GM10266 (cell line): Measurements from ENCODE around the gene RAPGEF4.

ENCODE experiments used
- DNase-seq: peaks from one replicate; pipeline ENCODE4 v3.0.0; 2012; ENCODE audit errors: extremely low spot score
- TF ChIP-seq, protein P1 (sequence below): IDR thresholded peaks from 2 replicates; pipeline ENCODE4 v1.5.1; 2012; ENCODE audit warnings: mild to moderate bottlenecking, low read depth; ENCODE audit not compliant: control insufficient read depth, insufficient read depth; ENCODE audit errors: missing control alignments

RAPGEF4 gene

GRCh38 chr2:173021939-173022371 lies 286.3 kb downstream of the RAPGEF4 start:
- DNase-seq = no peak
- TF ChIP-seq, protein P1, sequence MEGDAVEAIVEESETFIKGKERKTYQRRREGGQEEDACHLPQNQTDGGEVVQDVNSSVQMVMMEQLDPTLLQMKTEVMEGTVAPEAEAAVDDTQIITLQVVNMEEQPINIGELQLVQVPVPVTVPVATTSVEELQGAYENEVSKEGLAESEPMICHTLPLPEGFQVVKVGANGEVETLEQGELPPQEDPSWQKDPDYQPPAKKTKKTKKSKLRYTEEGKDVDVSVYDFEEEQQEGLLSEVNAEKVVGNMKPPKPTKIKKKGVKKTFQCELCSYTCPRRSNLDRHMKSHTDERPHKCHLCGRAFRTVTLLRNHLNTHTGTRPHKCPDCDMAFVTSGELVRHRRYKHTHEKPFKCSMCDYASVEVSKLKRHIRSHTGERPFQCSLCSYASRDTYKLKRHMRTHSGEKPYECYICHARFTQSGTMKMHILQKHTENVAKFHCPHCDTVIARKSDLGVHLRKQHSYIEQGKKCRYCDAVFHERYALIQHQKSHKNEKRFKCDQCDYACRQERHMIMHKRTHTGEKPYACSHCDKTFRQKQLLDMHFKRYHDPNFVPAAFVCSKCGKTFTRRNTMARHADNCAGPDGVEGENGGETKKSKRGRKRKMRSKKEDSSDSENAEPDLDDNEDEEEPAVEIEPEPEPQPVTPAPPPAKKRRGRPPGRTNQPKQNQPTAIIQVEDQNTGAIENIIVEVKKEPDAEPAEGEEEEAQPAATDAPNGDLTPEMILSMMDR = no peak

GRCh38 chr2:173023718-173024117 lies 288.1 kb downstream of the RAPGEF4 start:
- DNase-seq = no peak
- TF ChIP-seq, protein P1 = no peak

GRCh38 chr2:173026479-173026878 lies 290.8 kb downstream of the RAPGEF4 start:
- no peak for DNase-seq
- TF ChIP-seq, protein P1 = no peak

DNA sequence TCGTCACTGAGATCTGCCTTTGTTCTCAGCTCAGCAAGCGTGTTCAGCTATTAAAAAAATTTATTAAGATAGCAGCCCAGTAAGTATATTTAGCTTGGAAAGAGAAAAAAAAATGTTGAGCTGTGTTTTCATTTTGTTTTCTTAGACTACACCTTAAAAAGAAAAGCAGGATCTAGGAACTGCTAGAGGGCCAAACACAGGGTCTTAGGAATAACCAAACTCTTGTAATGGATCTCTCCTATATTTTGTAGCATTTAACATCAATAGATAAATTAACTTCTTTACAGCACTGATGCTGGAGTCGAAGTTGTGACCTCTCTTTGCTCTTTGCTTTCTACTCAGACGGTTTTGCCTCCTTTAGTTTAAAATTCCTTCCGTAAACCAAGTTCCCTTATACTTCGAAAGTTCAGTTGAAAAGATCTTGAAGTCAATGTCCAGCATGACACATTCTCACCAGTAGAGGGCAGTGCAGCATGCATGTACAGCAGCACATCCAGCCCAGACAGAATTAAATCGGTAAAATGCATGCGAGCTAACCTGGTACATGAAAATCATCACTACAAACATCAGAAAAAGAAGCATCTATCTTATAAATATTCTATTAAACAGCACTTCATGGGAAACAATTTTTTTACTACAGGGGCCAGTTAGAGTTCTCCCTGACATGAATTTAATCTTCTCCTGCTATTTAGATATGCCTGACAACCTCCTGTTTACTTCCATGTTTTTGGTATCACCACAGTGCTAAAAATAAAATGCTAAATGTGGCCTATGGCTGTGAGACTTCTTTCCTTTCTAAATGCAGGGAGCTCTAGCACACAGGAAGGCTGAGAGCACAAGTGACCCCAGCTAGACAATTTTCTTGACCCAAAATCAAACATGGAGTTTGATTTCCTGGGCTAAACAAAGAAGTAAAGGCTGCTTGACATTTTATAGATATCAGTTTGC lies 291.8 kb downstream of the RAPGEF4 start:
- DNase-seq = peak; percentile 65
- TF ChIP-seq, protein P1 = peak; percentile 95

DNA sequence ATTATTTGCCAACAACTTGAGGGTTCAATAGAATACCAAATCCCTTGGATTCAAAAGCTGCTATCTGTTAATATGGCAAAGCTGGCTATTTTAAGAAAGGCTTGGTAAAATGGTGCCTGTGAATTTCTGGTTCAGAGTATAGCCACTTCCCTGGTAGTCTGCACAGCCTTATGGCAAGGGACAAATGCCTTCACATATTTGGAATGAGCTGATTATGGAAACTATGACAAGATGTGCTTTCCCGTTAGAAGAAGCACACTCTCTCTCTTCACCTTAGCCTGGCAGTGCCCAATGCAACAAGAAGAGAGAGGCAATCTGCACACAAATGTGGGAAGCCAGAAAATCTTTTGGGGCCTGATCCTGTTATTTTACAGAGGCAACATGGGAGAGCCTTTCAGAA lies 292.5 kb downstream of the RAPGEF4 start:
- DNase-seq = no peak

GRCh38 chr2:173028671-173029070 lies 293.0 kb downstream of the RAPGEF4 start:
- TF ChIP-seq, protein P1 = no peak

More for the DNA sequence above, 292.5 kb downstream of the RAPGEF4 start:
- TF ChIP-seq, protein P1 = no peak

More at GRCh38 chr2:173028671-173029070, 293.0 kb downstream of the RAPGEF4 start:
- DNase-seq = no peak
